Stimulated activated CD4-positive, alpha-beta T cell treated with anti-CD3 and anti-CD28 coated beads, TNF-alpha, amount 100 ng/mL, for 1 hour (primary cell): ENCODE measurements around the gene BPIFB2.
"Not testable (repeated sequence)": the region's sequence is repeated elsewhere in the genome, so short reads cannot be mapped to it uniquely, and the experiment has no call there.

ENCODE experiments used
- DNase-seq, 3 donors: peaks; one replicate each; pipeline ENCODE4 v3.0.0-alpha.2; 2020; ENCODE audit warnings: low read depth in 3 of 3, low spot score in 1 of 3

The BPIFB2 gene

GRCh38 chr20:33034901-33035492, 27.5 kb downstream of the BPIFB2 start:
- DNase-seq, result no peak

DNA sequence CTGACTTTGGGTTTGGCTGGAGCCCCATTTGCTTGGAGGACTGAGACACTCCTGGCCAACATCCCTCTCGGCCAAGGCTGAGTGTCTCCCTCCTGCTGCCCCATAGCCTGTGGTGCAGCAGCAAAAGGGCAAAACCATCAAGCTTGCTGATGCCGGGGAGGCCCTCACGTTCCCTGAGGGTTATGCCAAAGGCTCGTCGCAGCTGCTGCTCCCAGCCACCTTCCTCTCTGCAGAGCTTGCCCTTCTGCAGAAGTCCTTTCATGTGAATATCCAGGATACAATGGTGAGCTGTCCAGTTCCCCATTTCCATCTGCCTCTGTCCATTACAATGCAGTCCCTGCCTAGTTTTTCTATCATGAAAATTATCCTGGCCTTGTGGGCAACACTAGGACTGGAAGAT, 30.0 kb downstream of the BPIFB2 start:
- DNase-seq, result no peak

GRCh38 chr20:33038243-33038642, 30.7 kb downstream of the BPIFB2 start:
- DNase-seq, result no peak

GRCh38 chr20:33042430-33042829, 34.9 kb downstream of the BPIFB2 start:
- no peak for DNase-seq

- no peak for DNase-seq
Observed at GRCh38 chr20:33042983-33043730, 35.7 kb downstream of the BPIFB2 start.

DNA sequence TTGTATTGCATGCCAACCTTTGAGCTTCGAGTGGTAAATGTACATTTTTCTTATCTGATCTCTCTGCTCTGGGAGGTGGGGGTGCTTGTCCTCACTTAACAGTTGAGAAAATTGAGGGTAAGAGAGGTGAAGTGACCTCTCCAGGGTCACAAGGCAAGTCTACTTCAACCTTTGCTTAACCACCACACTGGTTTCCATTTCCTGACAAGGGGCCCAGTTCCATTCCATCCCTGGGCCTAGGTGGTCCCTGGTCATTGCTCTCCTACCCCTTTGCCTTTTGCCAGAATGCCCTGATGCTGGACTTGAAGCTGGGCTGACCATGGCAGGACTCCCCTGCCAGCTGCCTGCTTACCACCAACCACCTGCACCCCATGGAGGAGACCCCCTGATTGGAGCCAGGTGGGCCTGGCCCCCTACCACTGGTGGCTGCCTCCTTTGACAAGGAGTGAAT, 36.3 kb downstream of the BPIFB2 start:
- no peak for DNase-seq

DNA sequence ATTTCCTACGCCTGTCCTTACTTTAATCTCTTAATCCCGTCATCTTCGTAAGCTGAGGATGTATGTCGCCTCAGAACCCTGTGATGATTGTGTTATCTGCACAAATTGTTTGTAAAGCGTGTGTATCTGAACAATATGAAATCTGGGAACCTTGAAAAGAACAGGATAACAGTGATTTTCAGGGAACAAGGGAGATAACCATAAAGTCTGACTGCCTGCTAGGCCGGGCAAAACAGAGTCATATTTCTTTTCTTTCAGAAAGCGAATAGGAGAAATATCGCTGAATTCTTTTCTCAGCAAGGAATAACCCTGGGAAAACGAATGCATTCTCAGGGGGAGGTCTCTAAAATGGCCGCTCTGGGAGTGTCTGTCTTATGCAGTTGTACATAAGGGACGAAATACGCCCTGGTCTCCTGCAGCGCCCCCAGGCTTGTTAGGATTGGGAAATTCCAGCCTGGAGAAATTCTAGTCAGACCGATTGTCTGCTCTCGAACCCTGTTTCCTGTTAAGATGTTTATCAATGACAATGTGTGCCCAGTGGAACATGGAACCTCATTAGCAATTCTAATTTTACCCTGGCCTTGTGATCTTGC, 37.7 kb downstream of the BPIFB2 start:
- DNase-seq, result not testable (repeated sequence)

DNA sequence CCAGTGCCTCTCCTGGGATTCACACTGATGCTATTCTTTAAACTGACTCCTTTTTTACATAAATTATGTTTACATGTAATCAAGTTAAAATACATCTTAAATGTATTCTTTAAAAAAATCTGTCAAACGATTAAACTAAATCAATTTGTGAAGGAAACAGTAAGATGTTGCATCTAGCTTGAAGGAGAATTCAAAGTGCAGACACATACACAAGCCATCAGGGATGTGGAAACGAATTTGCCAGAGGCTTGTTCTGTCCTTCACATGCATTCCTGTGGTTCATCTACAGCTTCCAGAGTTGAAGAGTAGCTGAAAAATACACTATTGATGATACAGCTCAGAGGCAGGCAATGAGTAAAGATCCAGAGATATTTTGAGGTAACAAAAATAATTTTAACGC, 38.9 kb downstream of the BPIFB2 start:
- no peak for DNase-seq

- no peak for DNase-seq
Observed at GRCh38 chr20:33051333-33051732, 43.8 kb downstream of the BPIFB2 start.

- no peak for DNase-seq
Observed at GRCh38 chr20:33053291-33054106, 46.0 kb downstream of the BPIFB2 start, which contains the start of gene BPIFB3. Gene BPIFB3 (plus strand): TSS chr20:33053903. CDS start chr20:33055436, 1,533 bp downstream.

DNA sequence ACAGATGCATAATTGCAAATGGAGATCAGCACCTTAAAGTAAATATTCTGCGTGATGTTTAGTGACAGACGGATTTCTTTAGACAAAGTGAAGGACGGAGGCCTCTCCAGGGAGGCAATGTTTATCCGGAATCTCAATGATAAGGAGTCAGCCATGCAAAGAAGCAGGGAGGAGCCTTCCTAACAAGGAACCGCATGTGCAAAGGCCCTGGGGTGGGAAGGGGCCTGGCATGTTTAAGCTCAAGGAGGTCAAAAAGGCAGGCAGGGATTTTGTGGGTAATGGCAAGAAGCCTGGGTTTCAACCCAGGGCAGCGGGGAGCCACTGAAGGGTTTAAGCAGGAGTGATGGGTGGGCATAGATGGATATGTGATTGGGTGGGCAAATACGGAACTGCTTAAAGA, 46.9 kb downstream of the BPIFB2 start:
- no peak for DNase-seq

DNA sequence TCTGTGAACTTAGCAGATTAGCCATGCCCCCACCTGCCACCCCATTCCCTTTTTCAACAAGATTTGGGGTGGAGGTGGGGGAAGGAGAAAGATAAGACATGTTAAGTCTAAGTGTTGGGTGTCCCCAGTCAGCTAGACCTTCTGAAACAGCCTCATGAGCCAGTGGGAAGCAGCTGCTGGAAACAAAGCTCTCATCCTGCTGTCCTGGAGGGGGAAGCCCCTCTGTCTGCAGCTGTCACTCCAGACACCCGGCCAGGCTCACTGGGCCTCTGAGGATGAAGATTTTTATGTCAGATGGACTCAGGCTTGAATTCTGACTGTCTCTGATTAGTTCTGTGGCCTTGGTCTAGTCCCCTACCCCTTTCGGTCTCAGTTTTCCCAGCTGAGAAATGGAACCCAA, 47.3 kb downstream of the BPIFB2 start:
- no peak for DNase-seq

DNA sequence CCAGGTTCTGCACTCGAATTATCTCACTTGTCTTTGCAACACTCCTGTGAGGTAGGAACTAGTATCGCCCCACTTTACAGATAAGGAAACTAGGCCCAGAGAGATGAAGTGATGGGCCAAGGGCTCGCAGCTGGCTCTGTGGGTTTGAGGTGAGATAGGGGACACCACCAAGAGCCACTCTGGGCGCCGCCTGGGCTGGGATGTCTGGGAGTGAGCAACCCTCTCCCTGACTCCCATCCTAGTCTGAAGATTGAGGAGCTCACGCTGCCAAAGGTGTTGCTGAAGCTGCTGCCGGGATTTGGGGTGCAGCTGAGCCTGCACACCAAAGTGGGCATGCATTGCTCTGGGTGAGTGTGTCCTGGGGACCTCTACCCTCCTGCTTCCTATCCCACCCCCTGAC, 51.6 kb downstream of the BPIFB2 start:
- DNase-seq, result no peak

DNA sequence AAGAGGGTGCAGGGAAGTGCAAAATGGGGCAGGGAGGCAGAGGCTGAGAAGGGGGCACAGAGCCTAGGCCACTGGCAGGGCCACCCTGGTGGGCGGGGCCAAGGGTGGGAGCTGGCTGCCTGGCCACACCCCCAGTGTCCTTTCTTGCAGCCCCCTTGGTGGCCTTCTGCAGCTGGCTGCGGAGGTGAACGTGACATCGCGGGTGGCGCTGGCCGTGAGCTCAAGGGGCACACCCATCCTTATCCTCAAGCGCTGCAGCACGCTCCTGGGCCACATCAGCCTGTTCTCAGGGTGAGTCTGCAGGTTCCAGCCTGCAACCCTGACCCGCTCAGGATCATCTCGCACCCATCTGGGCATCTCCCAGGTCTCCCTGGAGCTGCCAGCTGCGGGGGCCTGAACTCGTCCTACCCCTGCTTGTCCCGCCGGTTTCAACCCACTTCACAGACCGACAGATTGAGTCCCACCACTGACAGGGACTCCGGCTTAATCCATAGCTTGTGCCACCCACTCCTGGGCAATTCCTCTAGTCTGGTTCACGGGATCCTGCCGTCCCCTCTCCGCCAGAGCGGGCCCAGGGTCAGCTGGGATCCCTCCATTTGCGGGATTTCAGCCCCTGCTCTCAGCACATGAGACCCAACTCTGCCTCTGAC, 52.4 kb downstream of the BPIFB2 start:
- no peak for DNase-seq

DNA sequence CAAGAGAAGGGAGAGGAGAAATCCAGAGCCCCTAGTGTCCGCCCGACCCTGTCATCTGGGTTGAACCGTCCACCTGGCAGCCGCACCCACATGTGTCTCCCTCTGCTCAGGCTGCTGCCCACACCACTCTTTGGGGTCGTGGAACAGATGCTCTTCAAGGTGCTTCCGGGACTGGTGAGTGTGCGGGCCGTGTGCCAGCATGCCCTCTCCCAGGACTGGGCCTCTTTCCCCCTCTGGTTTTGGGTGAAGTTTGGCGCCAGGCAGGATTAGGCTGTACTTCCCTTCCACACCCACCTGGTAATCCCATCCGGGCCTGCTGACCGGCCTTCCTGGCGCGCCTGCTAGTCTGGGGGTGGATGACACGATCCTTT, 54.1 kb downstream of the BPIFB2 start:
- no peak for DNase-seq

- no peak for DNase-seq
Observed at GRCh38 chr20:33062105-33062824, 54.8 kb downstream of the BPIFB2 start.

DNA sequence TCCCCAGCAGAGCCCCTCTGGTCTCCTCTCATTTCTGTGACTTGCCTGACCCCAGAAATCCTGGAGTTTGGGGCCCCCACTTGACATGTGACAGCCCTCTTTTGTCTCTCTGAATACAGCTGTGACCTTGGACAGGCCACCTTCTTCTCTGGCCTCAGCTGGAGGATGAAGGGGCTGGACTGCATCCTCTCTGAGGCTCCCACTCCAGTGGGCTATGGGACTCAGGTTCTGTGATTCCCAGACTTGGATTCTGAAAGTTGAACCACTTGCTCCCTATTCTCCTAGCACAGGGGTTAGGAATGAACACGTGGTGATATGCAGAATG, 55.3 kb downstream of the BPIFB2 start:
- DNase-seq, result no peak

DNA sequence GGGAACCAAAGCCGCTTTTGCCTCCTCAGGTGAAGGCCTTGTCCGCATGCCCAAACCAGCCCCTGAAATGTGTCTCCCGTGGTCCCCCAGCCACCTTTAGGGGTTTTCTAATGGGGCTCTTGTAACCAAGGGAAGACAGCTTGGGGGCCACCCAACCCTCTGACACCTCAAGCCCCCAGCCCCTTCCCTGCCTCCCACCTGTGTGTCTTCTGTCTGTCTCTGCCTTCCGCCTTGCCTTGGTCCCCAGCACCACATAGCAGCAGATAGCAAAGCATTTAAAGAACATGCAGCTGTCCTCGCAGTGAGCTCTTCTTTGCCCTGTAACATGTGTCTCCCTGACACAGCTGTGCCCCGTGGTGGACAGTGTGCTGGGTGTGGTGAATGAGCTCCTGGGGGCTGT, 55.8 kb downstream of the BPIFB2 start:
- no peak for DNase-seq

DNA sequence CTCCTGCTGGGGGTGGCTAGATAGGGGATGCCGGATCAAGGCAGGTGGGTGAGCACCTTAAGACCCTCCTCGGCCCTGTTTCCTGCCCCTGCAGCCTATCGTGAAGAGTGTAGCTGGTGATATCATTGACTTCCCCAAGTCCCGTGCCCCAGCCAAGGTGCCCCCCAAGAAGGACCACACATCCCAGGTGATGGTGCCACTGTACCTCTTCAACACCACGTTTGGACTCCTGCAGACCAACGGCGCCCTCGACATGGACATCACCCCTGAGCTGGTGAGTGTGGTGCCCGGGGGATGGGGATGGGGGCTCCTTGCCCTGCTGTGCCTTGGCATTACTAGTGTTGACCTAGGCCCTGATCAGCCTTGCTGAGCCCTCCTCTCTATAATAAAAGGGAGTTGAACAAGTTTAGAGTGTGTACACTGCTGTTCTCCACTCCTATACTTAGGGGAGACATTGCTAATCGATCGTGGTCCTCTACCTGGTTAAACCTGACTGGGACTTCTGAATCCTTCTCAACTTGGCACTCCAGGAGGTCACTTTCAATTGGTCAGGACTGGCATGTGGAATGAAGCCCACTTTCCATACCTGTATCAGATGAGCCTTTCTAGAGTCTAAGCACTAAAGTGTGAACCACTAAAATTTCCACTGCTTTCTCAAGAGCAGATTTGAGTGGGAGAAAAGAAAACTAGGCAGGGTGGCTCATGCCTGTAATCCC, 57.2 kb downstream of the BPIFB2 start:
- no peak for DNase-seq

DNA sequence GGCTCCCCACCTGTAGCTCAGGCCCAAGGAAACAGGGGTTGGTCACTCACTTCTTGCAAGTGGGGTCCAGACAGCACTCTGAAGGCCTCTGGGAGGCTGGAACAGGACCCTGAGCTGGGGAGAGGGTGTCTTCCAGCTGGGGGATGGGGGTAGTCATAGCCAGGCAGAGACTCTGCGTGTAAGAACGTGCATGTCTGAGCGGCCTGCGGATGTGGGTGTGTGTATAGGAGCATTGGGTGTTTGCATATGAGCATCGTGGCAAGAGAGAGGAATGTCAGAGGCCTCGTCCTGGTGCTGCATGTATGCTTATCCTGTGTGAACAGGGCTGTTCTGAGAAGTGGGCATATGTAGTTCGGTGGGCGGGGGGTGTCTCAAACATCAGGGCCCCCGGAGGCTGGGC, 58.3 kb downstream of the BPIFB2 start:
- no peak for DNase-seq
